ENCODE measurements around the gene SEMA6D. TPM values are rescaled to one million over a fixed set of nuclear protein-coding genes. Genes with fewer than 3 reads are reported as not detected.

SEMA6D gene
- total and polyA plus RNA-seq, 10 of the 15 experiments (the other 5 are each of a cell fraction or from before 2014, with no cell fraction given) = 0.01 to 0.52 (median 0.09) TPM; not detected in 6

GRCh38 chr15:47768735-47769134 lies 51.4 kb downstream of the SEMA6D start:
- ATAC-seq (no peak), DNase-seq (ENCODE audit: low read depth, low spot score) (no peak), FAIRE-seq (no peak)
- Histone ChIP-seq H3K4me1 (ENCODE audit: control insufficient read depth, insufficient read depth, low read length) (no peaks in the 10 kb centered on the region), H3K36me3 (ENCODE audit: control insufficient read depth in 2 of 2, insufficient read depth in 2 of 2, low read length in 1 of 2) (no peaks in the 10 kb centered on the region), H3K4me2 (ENCODE audit: control insufficient read depth, insufficient read depth) (no peak overlapping the region), H3K27me3 (replicated peaks in 1 of 2; ENCODE audit: control insufficient read depth in 2 of 2, insufficient read depth in 2 of 2, low read length in 1 of 2) (no peaks in the 10 kb centered on the region), H3K79me2 (ENCODE audit: control insufficient read depth, insufficient read depth, low read length) (no peaks in the 10 kb centered on the region), H3K9ac (ENCODE audit: control insufficient read depth, insufficient read depth, low read length) (no peak overlapping the region), H3K9me3 (replicated peaks; ENCODE audit: control insufficient read depth, insufficient read depth, low read length) (no peaks in the 10 kb centered on the region; the same call in 2 of the 3 replicates), H4K20me1 (ENCODE audit: control insufficient read depth, insufficient read depth) (no peaks in the 10 kb centered on the region), H3K27ac (ENCODE audit: control insufficient read depth, insufficient read depth) (no peak overlapping the region), H2AFZ (ENCODE audit: control insufficient read depth, low read depth, low read length) (no peak overlapping the region), H3K4me3 (no peak overlapping the region)
- intact Hi-C loops (cut with micrococcal nuclease; ENCODE audit: unreplicated experiment) (no loop called here), in situ Hi-C loops (cut with MboI) (no loop called here)
- CTCF ChIA-PET = no interaction called here
- no TSS peak for BruUV-seq (replicated peaks)
- RAD21 ChIA-PET (ENCODE audit: unreplicated experiment) = no interaction called here
- TF ChIP-seq CHD4 (IDR thresholded peaks at IDR 0.05) (no peak), POLR2AphosphoS2 (IDR thresholded peaks at IDR 0.05; ENCODE audit: low read depth, low read length) (no peak), POU2F2 (IDR thresholded peaks at IDR 0.05; ENCODE audit: borderline replicate concordance, low read depth, low read length) (no peak), CBX5 (IDR thresholded peaks at IDR 0.05; ENCODE audit: low read depth) (no peak), EP300 (IDR thresholded peaks at IDR 0.05; ENCODE audit: borderline replicate concordance in 1 of 2, control insufficient read depth in 1 of 2, low read depth in 2 of 2, low read length in 2 of 2) (no peak), ZBED1 (IDR thresholded peaks at IDR 0.05; ENCODE audit: borderline replicate concordance) (no peak), USF2 (IDR thresholded peaks at IDR 0.05; ENCODE audit: borderline replicate concordance, low read depth, low read length) (no peak), CREM (IDR thresholded peaks at IDR 0.05; ENCODE audit: low read depth) (no peak), HCFC1 (IDR thresholded peaks at IDR 0.05; ENCODE audit: low read length) (no peak), CHD1 (IDR thresholded peaks at IDR 0.05; ENCODE audit: low read depth, low read length) (no peak), RCOR1 (conservative IDR thresholded peaks at IDR 0.05; ENCODE audit: low read depth, low read length) (no peak), EED (IDR thresholded peaks at IDR 0.05; ENCODE audit: low read depth) (no peak), MAX (IDR thresholded peaks at IDR 0.05; ENCODE audit: low read depth, low read length) (no peak), KAT2A (conservative IDR thresholded peaks at IDR 0.05; ENCODE audit: control insufficient read depth, low read depth, low read length) (no peak)
- TF ChIP-seq, protein P1, sequence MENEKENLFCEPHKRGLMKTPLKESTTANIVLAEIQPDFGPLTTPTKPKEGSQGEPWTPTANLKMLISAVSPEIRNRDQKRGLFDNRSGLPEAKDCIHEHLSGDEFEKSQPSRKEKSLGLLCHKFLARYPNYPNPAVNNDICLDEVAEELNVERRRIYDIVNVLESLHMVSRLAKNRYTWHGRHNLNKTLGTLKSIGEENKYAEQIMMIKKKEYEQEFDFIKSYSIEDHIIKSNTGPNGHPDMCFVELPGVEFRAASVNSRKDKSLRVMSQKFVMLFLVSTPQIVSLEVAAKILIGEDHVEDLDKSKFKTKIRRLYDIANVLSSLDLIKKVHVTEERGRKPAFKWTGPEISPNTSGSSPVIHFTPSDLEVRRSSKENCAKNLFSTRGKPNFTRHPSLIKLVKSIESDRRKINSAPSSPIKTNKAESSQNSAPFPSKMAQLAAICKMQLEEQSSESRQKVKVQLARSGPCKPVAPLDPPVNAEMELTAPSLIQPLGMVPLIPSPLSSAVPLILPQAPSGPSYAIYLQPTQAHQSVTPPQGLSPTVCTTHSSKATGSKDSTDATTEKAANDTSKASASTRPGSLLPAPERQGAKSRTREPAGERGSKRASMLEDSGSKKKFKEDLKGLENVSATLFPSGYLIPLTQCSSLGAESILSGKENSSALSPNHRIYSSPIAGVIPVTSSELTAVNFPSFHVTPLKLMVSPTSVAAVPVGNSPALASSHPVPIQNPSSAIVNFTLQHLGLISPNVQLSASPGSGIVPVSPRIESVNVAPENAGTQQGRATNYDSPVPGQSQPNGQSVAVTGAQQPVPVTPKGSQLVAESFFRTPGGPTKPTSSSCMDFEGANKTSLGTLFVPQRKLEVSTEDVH (IDR thresholded peaks at IDR 0.05; ENCODE audit: low read depth, partially characterized antibody) = no peak
- WGBS (ENCODE audit: insufficient coverage, insufficient replicate concordance, low lambda C conversion rate, missing lambda C conversion rate) = 79% methylated on average over 5 of the region's 5 CpGs
- SMC1A ChIA-PET (ENCODE audit: uncharacterized antibody, unreplicated experiment) = no interaction called here
- POLR2A ChIA-PET = no interaction called here
